MCF 10A (cell line): ENCODE measurements around the gene PLA2G1B. TPM values are rescaled to one million over a fixed set of nuclear protein-coding genes. Genes with fewer than 3 reads are reported as not detected.

Experiments
- BruUV-seq: library from RNA; stranded (reverse); fragments of 400-500 nt; replicated peaks from 2 replicates; lab custom pipeline; 2021; lab: Mats Ljungman, UMichigan
- CTCF ChIA-PET: fragments of 300-600 bp; sonication (Branson Sonifier 250); formaldehyde crosslinking; extraction: SDS; loops from one replicate; lab custom pipeline; 2021; ENCODE audit warnings: antibody characterized with exemption, inconsistent platforms; lab: Yijun Ruan, JAX
- POLR2A ChIA-PET: fragments of 300-600, 350-650 bp; sonication (Branson Sonifier 250); formaldehyde crosslinking; extraction: SDS; loops from one replicate; lab custom pipeline; 2020; ENCODE audit warnings: antibody characterized with exemption, inconsistent platforms; lab: Yijun Ruan, JAX
- DNase-seq: peaks from one replicate; pipeline ENCODE4 v3.0.0-alpha.2; 2018; ENCODE audit not compliant: unreplicated experiment
- H3K27ac Mint-ChIP-seq: one replicate; pipeline ENCODE4 v1.8.0; 2022; ENCODE audit warnings: mild to moderate bottlenecking, low read depth, mixed read lengths; ENCODE audit not compliant: unreplicated experiment
- H3K27me3 Mint-ChIP-seq: one replicate; pipeline ENCODE4 v1.8.0; 2022; ENCODE audit warnings: mixed read lengths; ENCODE audit not compliant: insufficient read depth, unreplicated experiment
- H3K36me3 Mint-ChIP-seq: one replicate; pipeline ENCODE4 v1.8.0; 2022; ENCODE audit warnings: mild to moderate bottlenecking, moderate library complexity, mixed read lengths; ENCODE audit not compliant: insufficient read depth, unreplicated experiment
- H3K4me1 Mint-ChIP-seq: one replicate; pipeline ENCODE4 v1.8.0; 2022; ENCODE audit warnings: mixed read lengths; ENCODE audit not compliant: insufficient read depth, unreplicated experiment
- H3K4me3 Mint-ChIP-seq: one replicate; pipeline ENCODE4 v1.8.0; 2022; ENCODE audit warnings: mild to moderate bottlenecking, moderate library complexity, mixed read lengths; ENCODE audit not compliant: unreplicated experiment
- H3K9me3 Mint-ChIP-seq: one replicate; pipeline ENCODE4 v1.8.0; 2022; ENCODE audit warnings: mixed read lengths; ENCODE audit not compliant: unreplicated experiment
- CTCF ChIP-seq: fragments of 200-600 bp; IDR thresholded peaks from one replicate; pipeline ENCODE4 v1.8.0; 2022; ENCODE audit warnings: antibody characterized with exemption, mild to moderate bottlenecking; ENCODE audit not compliant: unreplicated experiment
- intact Hi-C: fragments of 100-400 bp; cut with micrococcal nuclease; formaldehyde crosslinking; loops from 2 replicates; pipeline ENCODE4 v1.14.1; 2022
- total RNA-seq: library from RNA; stranded (reverse); gene quantifications from 2 replicates; pipeline ENCODE4 v1.2.3, GENCODE V29; 2022

Gene PLA2G1B
- total RNA-seq, 1 experiment from 2014 or later: not detected

- Mint-ChIP-seq H3K27ac (no peak overlapping the region), H3K4me1 (peaks cover 11% of the 10 kb centered on the region), H3K9me3 (no peaks in the 10 kb centered on the region), H3K4me3 (no peak overlapping the region), H3K27me3 (no peaks in the 10 kb centered on the region), H3K36me3 (no peaks in the 10 kb centered on the region)
- no peak for DNase-seq
- intact Hi-C loops: loop anchor here (5.0 to 10.0 kb wide), 2 partner anchors 107 to 644 kb away; partner anchors contain the start of gene COX6A1
- POLR2A ChIA-PET: no interaction called here
- BruUV-seq: no TSS peak
- CTCF ChIA-PET: interaction anchor here (4.0 kb wide), 1 partner anchor 102 kb away, joined by 18 read pairs; no protein-coding TSS in a partner anchor
- TF ChIP-seq CTCF: no peak
These were observed 649 bp upstream of the PLA2G1B start for GRCh38 chr12:120328228-120328627.

GRCh38 chr12:120324841-120325417 is 2.6 kb downstream of the PLA2G1B start:
- intact Hi-C loops: loop anchor here (2.0 to 10.0 kb wide), 4 partner anchors 110 to 647 kb away; partner anchors contain the start of genes COX6A1 and SRSF9
- H3K9me3 Mint-ChIP-seq: no peaks in the 10 kb centered on the region
- H3K4me3 Mint-ChIP-seq: no peak overlapping the region
- H3K27ac Mint-ChIP-seq: no peak overlapping the region
- POLR2A ChIA-PET: interaction anchor here (0.6 to 1.1 kb wide), 3 partner anchors 20 to 23 kb away, joined by 3 read pairs; partner anchors contain the start of gene SIRT4
- no peaks in the 10 kb centered on the region for H3K36me3 Mint-ChIP-seq
- CTCF ChIA-PET: interaction anchor here (0.6 to 4.0 kb wide), 14 partner anchors 8 to 1232 kb away, joined by 3 to 18 read pairs (median 4); no protein-coding TSS in a partner anchor
- BruUV-seq: no TSS peak
- H3K27me3 Mint-ChIP-seq: no peaks in the 10 kb centered on the region
- H3K4me1 Mint-ChIP-seq: peaks cover 11% of the 10 kb centered on the region
- DNase-seq: no peak
- TF ChIP-seq CTCF: no peak

DNA sequence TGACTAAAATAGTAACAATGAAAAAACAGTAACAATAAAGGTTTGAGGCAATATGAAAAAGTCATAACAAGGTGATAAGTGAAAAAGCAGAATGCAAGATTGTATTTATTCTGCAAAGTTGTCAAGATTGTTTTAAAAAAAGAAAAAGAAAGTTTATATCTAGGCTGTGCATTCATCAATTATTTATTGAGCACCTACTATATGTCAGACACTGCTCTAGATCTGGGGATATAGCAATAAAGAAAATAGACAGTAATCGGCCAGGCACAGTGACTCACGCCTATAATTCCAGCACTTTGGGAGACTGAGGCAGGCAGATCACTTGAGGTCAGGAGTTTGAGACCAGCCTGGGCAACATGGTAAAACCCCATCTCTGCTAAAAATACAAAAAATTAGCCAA is 3.8 kb downstream of the PLA2G1B start:
- Mint-ChIP-seq H3K4me3 (no peak overlapping the region), H3K27me3 (no peaks in the 10 kb centered on the region), H3K4me1 (peaks cover 11% of the 10 kb centered on the region), H3K9me3 (no peaks in the 10 kb centered on the region), H3K27ac (no peak overlapping the region), H3K36me3 (no peaks in the 10 kb centered on the region)
- BruUV-seq: no TSS peak
- no peak for DNase-seq
- ChIA-PET CTCF (interaction anchor here (0.7 to 1.1 kb wide), 3 partner anchors 9 to 124 kb away, joined by 3 read pairs; no protein-coding TSS in a partner anchor), POLR2A (no interaction called here)
- intact Hi-C loops: loop anchor here (2.0 to 10.0 kb wide), 3 partner anchors 111 to 325 kb away; partner anchors contain the start of genes COX6A1 and SRSF9
- TF ChIP-seq CTCF: no peak

- H3K27me3 Mint-ChIP-seq: no peaks in the 10 kb centered on the region
- no TSS peak for BruUV-seq
- H3K9me3 Mint-ChIP-seq: no peaks in the 10 kb centered on the region
- ChIA-PET POLR2A (interaction anchor here (0.5 to 1.6 kb wide), 3 partner anchors 30 to 224 kb away, joined by 3 to 6 read pairs (median 3); partner anchors contain the start of genes RNU4-2 and RPLP0), CTCF (interaction anchor here (0.6 to 1.9 kb wide), 6 partner anchors 18 to 1178 kb away, joined by 3 to 5 read pairs (median 4); no protein-coding TSS in a partner anchor)
- H3K4me3 Mint-ChIP-seq: no peak overlapping the region
- H3K4me1 Mint-ChIP-seq: peaks cover 24% of the 10 kb centered on the region
- H3K36me3 Mint-ChIP-seq: peaks cover 5% of the 10 kb centered on the region
- no peak for TF ChIP-seq CTCF
- intact Hi-C loops: loop anchor here (10.0 kb wide), 1 partner anchor 113 kb away; the partner anchor contains the start of gene COX6A1
- H3K27ac Mint-ChIP-seq: no peak overlapping the region
- DNase-seq: no peak
These were observed 6.0 kb downstream of the PLA2G1B start for GRCh38 chr12:120321382-120322202.
